Measurements from ENCODE around the gene INAVA.
"Not testable (repeated sequence)": the region's sequence is repeated elsewhere in the genome, so short reads cannot be mapped to it uniquely, and the experiment has no call there.

INAVA gene

DNA sequence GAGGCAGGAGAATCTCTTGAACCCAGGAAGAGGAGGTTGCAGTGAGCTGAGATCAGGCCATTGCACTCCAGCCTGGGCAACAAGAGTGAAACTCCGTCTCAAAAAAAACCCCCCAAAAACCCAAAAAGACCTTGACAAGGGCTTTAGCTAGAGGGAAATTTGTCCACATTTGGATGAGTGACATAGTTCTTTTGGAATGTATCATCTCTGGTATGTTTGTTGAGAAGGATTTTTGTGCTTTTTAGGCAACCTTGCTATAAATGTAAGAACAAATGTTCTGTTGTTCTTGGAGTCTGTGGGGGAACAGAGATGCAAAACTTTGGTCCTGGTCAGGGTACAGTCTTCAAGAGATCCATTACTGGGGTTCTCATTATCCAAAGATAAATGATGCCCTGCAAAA, 28.9 kb downstream of the INAVA start:
- DNase-seq, result no peak

DNA sequence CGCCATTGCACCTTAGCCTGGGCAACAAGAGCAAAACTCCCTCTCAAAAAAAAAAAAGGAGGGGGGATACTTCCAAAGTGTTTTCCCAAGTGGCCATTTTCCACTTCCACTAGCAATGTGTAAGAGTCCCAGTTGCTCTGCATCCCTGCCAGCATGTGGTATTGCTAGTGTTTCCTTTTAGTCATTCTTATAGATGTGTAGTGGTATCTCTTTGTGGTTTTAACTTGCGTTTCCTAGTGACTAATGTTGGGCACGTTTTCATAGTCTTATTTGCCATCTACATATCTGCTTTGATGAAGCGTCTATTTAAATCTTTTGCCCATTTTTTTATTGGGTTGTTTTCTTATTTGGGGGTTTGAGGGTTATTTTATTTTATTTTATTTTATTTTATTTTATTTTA, 31.1 kb downstream of the INAVA start:
- no peak for DNase-seq

DNA sequence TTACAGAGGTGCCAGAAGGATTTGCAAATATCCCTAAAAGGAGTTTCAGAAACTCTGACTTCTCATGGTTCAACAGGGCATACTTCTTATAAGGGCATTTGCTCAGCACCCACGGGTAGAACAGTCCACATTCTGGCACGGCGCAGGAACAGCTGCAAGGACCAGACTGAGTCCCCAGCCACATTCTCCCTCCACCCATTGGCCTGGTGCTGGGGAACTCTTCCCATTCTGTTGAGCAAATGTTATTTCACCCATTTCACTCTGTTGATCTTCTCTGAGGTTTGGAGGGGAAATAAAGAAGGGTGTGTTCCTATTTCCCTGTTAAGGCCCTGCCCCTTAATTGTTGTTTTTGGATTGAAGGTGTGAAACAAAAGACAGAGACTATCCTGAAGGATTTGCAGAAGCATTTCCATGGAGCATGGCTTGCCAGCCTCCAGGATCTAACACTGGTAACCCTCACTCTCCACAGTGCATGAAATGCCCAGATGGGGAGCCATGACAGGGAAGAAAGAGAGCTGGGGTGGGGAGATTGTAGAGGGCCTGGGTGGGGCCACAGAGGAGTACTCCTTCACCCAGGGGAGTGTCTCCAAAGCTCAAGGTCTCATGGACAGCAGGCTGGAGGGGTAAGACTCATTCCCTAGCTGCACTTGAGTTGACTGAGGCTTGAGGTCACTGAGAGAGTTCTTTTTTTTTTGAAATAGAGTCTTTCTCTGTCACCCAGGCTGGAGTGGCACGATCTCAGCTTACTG, 35.0 kb downstream of the INAVA start:
- DNase-seq, result no peak

DNA sequence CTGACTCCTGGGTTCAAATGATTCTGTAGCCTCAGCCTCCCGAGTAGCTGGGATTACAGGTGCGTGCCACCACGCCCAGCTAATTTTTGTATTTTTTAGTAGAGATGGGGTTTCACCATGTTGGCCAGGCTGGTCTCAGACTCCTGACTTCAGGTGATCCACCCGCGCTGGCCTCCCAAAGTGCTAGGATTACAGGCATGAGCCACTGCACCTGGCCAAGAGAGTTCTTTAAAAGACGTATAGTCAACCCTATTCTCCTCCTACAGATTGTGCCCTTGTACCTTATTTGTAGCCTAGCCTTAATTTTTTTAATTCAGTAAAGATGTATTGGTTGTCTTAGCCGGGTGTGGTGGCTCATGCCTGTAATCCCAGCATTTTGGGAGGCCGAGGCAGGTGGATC, 35.6 kb downstream of the INAVA start:
- not testable (repeated sequence) for DNase-seq

DNA sequence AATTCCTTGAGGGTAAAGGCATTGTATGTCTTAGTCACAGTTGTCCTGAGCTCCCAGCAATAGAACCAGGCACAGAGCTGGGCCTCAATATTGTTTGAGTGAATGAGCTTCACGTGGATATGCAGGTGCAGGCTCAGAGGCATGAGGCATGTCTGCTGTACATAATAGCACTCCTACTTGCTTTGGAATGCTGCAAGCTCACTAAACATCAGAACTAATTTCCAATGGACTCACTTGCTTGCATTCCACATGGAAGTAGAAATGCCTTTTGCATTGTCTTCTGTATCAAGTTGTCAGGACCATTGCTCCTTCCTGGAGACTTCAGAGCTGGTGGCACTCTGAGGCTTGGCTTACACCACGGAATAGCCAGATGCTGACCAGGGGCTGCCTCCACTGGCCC, 37.1 kb downstream of the INAVA start:
- DNase-seq, result no peak

DNA sequence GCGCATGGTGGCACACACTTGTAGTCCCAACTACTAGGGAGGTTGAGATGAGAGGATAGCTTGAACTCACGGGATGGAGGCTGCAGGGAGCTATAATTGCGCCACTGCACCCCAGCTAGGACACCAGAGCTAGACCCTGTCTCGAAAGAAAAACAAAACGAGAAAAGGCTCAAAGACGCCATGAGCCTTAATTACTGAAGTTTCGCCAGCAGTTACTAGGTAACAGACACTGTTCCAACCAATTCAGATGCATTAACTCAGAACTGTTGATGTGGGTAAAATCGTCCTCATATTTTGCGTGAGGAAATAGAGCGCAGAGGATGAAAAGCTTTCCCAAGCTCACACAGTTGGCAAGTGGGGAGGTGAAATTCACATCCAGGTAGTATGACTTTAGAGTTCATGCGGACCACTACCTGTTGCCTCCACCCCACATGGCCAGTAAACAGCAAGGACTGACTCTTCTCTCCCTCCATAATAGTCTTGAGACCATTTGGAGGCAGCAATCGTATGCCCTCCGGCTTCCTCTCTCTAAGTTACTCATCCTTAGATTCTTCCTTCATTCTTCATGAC, 40.1 kb downstream of the INAVA start:
- no peak for DNase-seq

DNA sequence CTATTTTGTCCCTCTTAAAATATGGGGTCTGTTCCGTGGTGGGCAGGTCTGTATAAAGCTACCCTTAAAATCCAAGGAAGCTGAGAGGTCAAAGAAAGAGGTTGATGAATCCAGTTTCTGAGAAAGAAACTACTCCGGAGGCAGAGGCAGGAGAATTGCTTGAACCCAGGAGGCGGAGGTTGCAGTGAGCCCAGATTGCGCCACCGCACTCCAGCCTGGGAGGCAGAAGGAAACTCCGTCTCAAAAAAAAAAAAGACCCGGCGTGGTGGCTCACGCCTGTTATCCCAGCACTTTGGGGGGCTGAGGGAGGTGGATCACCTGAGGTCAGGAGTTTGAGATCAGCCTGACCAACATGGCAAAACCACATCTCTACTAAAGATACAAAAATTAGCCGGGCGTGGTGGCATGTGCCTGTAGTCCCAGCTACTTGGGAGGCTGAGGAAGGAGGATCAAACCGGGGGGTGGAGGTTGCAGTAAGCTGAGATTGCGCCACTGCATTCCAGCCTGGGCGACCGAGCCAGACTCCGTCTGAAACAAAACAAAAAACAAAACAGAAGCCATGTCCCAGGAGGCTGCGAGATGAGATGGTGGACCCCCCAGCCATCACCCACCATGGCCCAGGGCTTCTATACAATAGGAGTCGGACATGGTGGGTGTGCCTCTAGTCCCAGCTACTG, 40.7 kb downstream of the INAVA start:
- DNase-seq, result not testable (repeated sequence)

DNA sequence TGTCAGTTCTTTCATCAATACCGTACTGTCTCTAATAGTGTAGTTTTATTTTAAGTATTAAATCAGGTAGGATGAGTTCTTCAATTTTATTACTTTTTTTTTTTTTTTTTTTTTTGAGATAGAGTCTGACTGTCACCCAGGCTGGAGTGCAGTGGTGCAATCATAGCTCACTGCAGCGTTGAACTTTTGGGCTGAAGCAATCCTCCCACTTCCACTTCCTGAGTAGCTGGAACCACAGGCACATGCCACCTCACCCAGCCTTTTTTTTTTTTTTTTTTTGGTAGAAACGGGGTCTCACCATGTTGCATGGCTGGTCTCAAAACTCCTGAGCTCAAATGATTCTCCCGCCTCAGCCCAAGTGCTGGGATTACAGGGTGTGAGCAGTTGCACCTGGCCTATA, 44.3 kb downstream of the INAVA start:
- no peak for DNase-seq

DNA sequence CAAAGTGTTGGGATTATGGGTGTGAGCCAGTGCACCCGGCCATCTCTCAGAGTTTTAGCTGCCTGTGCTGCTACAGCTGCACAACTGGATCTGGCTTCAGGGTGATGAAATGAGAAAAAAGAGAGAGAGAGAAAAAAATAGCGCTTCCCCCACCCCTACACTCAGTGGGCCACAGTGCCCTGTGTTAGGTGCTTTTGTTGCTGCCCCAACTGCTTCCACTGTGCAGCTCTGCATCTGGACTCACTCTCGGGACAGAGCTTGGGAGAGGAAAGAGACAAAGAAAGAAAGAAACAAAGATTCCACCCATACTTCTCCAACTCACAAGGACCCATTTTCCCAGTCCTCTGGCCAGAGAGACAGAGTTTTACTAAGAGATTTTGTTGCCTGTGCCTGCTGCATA, 50.4 kb downstream of the INAVA start:
- no peak for DNase-seq

DNA sequence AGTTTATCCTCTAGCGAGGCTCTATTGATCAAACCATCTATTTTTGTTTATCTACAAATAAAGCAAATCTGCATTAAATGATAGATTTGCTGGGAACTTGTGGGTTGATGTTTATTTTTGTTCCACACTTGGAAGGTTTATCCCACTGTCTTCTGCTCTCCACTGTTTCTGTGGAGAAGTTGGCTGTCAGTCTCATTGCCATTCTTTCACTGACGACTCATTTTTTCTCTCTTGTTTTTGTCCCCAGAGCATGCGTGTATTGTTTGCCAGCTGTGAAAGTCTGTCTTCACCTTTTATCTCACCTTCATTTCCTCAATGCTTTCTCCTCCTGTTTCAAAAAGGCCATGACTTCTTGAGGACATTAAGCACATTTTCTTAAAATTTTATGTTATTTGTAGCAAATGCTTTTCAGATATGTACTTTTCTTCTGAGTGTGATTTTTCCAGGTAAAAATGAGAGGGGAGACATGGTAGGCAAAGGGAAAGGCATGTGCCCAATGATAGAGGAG, 52.4 kb downstream of the INAVA start:
- no peak for DNase-seq

DNA sequence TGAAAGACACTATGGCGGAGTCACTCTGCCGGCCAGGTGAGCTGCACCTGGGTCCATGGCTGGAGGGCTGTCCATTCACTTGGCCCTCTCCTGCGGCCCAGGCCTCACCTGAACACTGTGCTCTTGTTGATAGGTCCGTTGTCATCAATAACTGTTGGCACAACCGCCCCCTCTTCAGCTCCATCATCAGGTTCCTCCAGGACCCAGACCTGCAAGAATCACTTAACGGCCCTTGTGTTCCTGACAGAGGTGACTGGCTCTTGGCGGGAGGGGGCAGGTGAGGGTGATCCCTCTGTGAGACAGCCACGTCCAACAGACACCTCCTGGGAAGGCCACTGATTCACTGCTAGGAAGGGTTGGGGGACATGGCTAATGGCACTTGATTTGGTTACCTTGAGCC, 54.9 kb downstream of the INAVA start:
- no peak for DNase-seq

DNA sequence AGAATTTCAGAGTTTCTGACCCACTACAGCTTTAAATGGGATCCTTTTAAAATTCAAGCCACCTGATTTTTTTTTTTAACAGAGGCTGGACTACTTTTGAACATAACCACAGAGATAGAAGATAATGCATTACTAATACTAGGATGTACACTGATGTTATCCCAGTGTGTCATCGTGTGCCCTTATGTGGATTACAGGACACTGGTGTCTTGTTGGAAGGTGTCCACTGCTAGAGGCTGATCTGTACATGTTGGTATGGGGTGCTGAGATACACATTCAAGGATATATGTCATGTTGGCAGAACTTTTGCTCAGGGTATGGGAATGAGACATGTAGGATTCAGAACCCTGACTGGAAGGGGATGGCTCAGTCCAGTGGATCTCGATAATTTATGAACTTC, 56.3 kb downstream of the INAVA start:
- DNase-seq, result no peak

DNA sequence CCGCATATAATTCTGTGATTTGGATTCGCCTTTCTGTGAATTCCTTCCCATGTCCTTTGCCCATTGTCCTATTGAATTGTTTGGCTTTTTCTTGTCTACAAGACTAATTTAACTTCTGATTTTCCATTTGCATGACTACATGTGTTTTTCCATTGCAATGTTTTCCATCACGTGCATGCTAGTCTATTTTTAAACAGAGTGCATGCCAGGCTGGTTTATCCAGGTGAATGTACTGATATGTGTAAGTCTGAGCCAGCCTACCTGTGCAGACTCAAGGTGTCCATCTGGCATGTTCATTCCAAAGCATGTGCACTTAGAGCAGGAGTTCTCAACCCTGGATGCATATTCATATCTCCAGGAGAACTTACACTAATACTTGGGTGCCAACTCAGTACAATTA, 59.7 kb downstream of the INAVA start:
- no peak for DNase-seq

DNA sequence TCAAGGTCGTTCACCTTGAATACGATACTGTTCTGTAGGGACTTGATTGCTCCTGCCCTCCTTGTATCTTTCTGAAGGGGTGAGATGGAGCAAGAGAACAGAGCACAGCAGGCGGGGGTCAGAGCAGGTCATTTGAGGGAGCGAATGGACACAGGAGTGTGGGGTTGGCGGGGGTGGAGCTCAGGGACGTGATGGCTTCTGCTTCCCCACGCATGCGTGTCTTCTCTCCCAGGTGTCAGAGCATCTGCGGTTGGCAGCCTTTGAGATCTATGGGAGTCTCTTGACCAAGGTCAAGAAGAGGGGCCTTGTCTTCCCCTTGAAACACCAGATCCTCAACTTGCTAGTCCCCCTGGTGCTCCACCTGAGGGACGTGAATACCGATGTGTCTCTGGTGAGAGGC, 63.9 kb downstream of the INAVA start:
- DNase-seq, result no peak

DNA sequence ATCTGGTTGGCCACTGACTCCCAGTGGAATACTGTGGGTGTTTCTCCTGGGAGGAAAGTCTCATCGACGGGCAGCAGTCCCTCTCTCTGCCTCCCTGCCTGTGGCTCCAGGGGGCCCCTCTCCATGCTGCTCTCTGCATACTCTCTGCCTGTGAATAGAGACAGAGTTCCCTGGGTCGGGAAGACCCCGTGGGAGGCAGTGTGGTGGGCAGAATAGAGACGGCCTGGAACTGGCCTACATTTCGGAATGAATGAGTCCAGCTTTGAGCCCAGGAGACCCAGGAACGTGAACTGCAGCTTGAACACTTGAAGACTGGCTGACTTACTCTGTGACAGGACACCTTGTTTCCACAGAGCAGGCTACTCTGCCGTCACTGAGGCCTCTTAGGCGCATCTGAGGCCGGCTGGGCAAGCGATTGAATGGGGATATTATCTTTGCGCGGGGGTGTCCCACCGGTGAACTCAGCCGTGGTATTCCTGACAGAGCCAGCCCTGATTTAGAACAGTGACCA, 64.8 kb downstream of the INAVA start:
- DNase-seq, result no peak

DNA sequence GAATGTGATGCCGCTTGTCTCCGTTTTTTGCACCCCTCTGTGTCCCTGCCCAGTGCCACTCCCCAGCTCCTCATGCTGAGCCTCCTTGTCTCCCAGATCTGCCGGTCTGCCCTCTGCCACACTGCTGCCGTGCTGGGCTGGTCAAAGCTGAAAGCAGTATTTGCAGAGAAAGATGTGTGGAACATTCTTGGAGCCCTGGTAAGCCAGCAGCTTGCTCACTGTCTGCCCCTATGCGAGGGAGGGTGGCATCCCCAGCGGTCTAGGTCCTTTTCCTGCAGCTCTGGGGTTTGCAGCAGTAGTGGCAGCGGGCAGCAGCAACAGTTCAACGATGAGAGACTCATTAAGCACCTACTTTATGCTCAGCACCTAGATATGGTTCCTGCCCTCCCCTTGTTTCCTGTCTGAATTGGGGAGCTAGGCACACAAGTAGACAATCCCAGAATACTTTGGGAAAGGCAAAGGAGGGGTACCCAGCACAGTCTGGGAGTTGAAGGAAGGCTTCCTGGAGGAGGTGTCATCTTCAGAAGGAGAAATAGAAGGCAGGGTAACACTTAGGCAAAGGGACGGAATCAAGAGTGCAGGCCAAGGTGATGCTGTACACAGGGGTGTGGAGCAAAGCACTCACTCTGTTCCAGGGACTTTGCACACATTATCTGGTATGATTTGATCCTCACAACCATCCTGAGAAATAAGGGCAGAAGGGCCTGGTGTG, 65.7 kb downstream of the INAVA start:
- DNase-seq, result no peak

DNA sequence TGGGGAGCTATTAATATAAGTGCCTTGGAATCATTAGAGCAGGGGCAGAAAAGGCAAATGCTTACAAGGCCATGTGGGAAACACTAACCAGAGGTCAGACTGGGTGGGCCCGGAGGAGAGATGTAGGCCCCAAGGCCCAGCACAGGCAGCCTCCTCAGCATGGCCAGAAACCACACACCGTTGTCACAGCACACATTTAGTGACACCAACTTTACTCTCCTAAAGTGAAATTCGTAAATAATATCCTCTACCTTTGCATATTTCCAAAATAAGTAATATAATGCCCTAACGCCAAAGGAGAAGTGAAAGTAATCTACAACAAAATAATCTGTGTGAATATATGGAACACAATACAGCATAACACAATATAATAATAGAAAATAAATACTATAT, 66.2 kb downstream of the INAVA start:
- no peak for DNase-seq

DNA sequence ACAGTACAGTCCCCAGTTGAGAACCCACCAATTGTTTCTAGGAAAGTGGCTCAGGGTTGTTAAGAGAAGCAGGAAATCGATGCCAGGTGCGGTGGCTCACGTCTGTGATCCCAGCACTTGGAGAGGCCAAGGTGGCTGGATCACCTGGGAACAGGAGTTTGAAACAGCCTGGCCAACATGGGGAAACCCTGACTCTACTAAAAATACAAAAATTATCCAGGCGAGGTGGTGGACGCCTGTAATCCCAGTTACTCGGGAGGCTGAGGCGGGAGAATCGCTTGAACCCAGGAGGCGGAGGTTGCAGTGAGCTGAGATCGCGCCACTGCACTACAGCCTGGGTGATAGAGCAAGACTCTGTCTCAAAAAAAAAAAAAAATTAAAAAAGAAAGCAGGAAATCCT, 67.5 kb downstream of the INAVA start:
- DNase-seq, result not testable (repeated sequence)

DNA sequence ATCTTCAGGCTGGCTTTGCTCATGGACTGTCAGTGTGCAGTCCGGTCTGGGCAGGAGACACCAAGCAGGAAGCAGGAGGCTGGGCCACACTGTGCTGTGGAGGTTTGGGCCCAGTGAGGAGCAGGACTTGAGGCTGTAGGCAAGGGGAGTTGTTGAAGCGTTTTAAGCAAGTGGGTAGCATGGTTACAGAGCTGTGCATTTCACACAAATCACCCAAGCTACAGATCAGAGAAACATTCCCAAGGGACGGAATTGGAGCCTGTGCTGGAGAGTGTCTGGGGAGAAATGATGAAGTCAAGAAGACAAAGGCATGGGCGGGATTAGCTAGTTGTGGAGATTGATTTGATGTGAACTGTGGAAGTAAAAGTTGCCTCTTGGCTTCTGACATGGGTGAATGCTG, 67.9 kb downstream of the INAVA start:
- no peak for DNase-seq

DNA sequence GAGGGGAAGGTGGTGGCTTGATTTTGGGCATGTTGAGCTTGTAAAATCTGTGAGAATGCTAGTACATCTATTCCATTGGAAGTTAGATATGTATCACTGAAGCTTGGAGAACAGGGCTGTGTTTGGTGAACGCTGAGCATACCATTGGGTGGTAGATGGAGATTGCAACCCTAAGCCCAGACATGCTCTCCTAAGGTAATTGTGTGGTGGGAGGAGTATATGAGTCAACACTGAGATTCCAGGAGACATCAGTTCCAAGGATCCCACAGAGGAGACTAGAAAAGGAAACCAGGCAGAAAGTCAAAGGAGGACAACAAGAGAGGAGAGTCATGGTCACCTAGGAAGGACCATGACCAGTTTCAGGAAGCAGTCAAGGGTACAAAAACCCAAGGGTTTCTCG, 68.4 kb downstream of the INAVA start:
- no peak for DNase-seq

DNA sequence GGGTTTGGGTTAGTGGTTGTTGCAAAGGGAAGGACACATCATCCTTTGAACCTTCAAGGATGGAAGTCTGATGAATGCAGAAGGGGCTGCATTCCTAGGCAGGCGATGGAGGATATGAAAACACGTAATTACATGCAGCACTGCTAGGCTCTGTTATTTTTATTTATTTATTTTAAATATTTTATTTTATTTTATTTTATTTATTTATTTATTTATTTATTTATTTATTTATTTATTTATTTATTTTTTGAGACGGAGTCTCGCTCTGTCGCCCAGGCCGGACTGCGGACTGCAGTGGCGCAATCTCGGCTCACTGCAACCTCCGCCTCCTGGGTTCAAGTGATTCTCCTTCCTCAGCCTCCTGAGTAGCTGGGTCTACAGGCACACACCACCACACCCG, 69.2 kb downstream of the INAVA start:
- not testable (repeated sequence) for DNase-seq
